Loucy (cell line): ENCODE results near the gene LHFPL2.

Experiments
- EZH2phosphoT487 ChIP-seq: fragments of 200-600 bp; IDR thresholded peaks from 2 replicates; pipeline ENCODE4 v1.6.1; 2018; ENCODE audit warnings: antibody characterized with exemption, mild to moderate bottlenecking, moderate library complexity, borderline replicate concordance
- TF ChIP-seq, protein P1 (sequence below): fragments of 200-600 bp; sonication (generic); conservative IDR thresholded peaks from 2 replicates; pipeline ENCODE4 v1.5.1; 2014; ENCODE audit warnings: mild to moderate bottlenecking, antibody characterized with exemption, low read length

- TF ChIP-seq, protein P1, sequence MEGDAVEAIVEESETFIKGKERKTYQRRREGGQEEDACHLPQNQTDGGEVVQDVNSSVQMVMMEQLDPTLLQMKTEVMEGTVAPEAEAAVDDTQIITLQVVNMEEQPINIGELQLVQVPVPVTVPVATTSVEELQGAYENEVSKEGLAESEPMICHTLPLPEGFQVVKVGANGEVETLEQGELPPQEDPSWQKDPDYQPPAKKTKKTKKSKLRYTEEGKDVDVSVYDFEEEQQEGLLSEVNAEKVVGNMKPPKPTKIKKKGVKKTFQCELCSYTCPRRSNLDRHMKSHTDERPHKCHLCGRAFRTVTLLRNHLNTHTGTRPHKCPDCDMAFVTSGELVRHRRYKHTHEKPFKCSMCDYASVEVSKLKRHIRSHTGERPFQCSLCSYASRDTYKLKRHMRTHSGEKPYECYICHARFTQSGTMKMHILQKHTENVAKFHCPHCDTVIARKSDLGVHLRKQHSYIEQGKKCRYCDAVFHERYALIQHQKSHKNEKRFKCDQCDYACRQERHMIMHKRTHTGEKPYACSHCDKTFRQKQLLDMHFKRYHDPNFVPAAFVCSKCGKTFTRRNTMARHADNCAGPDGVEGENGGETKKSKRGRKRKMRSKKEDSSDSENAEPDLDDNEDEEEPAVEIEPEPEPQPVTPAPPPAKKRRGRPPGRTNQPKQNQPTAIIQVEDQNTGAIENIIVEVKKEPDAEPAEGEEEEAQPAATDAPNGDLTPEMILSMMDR, result no peak
- TF ChIP-seq EZH2phosphoT487, result no peak
Observed at GRCh38 chr5:78471896-78472295, 176.7 kb downstream of the LHFPL2 start.
